Measurements from ENCODE around the gene TDO2. TPM values are rescaled to one million over a fixed set of nuclear protein-coding genes. Genes with fewer than 3 reads are reported as not detected.

Gene TDO2
- total and polyA plus RNA-seq, 4 donors: 0.41 to 5.9 (median 0.42) TPM; not detected in 1

DNA sequence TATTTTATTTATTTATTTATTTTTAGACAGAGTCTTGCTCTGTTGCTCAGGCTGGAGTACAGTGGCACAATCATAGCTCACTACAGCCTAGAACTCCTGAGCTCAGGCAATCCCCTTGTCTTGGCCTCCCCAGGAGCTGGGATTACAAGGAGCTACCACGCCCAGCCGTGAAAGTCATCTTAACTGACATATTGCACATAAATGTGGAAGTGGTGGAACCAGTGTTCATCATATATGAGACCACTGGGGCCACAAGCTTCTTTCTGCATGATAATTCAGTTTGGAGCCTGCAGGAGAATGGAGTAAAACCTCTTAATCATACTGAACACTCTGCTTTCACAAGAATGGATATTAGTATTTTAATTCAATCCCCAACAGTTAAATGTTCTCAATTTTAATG lies 62.7 kb downstream of the TDO2 start:
- ATAC-seq (ENCODE audit: low FRiP score): no peak
- Histone ChIP-seq H3K27ac (ENCODE audit: low read depth in 1 of 2, low read length in 2 of 2) (no peak overlapping the region), H3K4me1 (ENCODE audit: control insufficient read depth in 1 of 2, insufficient read depth in 2 of 2, low read length in 2 of 2) (no peaks in the 10 kb centered on the region), H3K27me3 (ENCODE audit: control insufficient read depth in 1 of 2, insufficient read depth in 2 of 2, low read length in 1 of 2) (peaks cover 0 to 2% of the 10 kb centered on the region in 2 donors), H3K4me3 (ENCODE audit: low read length in 2 of 2) (no peak overlapping the region), H3K9me3 (ENCODE audit: control insufficient read depth, low read length) (no peaks in the 10 kb centered on the region), H3K36me3 (ENCODE audit: control insufficient read depth in 1 of 2, insufficient read depth in 2 of 2, low read length in 1 of 2) (no peaks in the 10 kb centered on the region)
- intact Hi-C loops (cut with DNase I): no loop called here
- WGBS, 2 donors: 91 to 95% methylated on average over 2 of the region's 2 CpGs
- DNase-seq: no peak

DNA sequence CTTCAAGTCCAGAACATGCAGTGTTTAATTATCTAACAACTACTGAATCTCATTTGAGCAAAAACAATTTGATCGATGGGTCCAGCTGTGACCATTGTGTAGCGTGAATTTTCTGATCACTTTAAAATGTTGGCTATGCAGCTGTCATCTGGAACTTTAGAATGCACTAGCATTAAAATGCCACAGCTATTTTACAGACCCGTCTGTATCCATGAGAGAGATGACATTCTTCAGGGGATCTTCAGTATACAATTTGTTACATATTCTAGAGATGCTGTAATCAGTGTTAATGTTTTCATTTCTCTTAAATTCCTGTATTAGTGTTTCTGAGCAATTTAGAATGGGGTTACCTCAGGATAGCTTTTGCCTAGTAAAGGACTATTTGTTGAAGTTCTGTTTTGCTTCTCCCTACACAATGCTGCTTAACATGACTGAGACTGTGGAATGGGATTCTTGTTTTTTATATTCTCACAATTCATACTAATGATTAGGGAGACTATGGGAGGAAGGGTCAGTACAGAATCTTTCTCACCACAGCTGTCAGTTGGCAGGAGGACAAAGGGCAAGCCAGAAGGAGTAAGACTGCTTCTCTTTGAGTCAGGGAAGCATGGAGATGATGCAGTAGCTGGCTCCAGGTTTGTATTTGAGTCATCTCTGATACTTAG lies 63.4 kb downstream of the TDO2 start:
- ATAC-seq (ENCODE audit: low FRiP score) (no peak), DNase-seq (no peak)
- intact Hi-C loops (cut with DNase I): no loop called here
- no peaks in the 10 kb centered on the region for H3K9me3 ChIP-seq (ENCODE audit: control insufficient read depth, low read length)
- 69 to 71% methylated on average over 3 of the region's 3 CpGs for WGBS, 2 donors
- no peaks in the 10 kb centered on the region for H3K36me3 ChIP-seq (ENCODE audit: control insufficient read depth in 1 of 2, insufficient read depth in 2 of 2, low read length in 1 of 2)
- H3K4me3 ChIP-seq (ENCODE audit: low read length in 2 of 2): no peak overlapping the region
- no peak overlapping the region for H3K27ac ChIP-seq (ENCODE audit: low read depth in 1 of 2, low read length in 2 of 2)
- peaks cover 0 to 2% of the 10 kb centered on the region in 2 donors for H3K27me3 ChIP-seq (ENCODE audit: control insufficient read depth in 1 of 2, insufficient read depth in 2 of 2, low read length in 1 of 2)
- H3K4me1 ChIP-seq (ENCODE audit: control insufficient read depth in 1 of 2, insufficient read depth in 2 of 2, low read length in 2 of 2): no peaks in the 10 kb centered on the region

Other genes starting within 250 kb of the TDO2 start
- 10 to 100 TPM; 74.0 to 81.9 TPM for gene GUCY1A1, start 236.8 kb upstream of the TDO2 start, total RNA-seq
- gene GUCY1A1, start 236.8 kb upstream of the TDO2 start, polyA plus RNA-seq: 10 to 100 TPM; 20.2 to 62.5 TPM
- gene GUCY1B1, start 144.7 kb upstream of the TDO2 start, total RNA-seq: 10 to 100 TPM; 24.9 to 26.4 TPM
- gene GUCY1B1, start 144.7 kb upstream of the TDO2 start, polyA plus RNA-seq: 10 to 100 TPM; 10.0 to 44.0 TPM
- gene ASIC5, start 37.4 kb upstream of the TDO2 start, total RNA-seq: not detected
- gene ASIC5, start 37.4 kb upstream of the TDO2 start, polyA plus RNA-seq: not detected
- 10 to 100 TPM; 20.0 to 36.5 TPM for gene CTSO, start 50.2 kb downstream of the TDO2 start, total RNA-seq
- 10 to 100 TPM in 1 of 2 donors, 1 to 10 TPM in 1; 7.6 to 35.1 TPM for gene CTSO, start 50.2 kb downstream of the TDO2 start, polyA plus RNA-seq

All from aorta (tissue), 5 donors.